H1 (cell line): ENCODE results near the gene ARHGEF26. TPM values are rescaled to one million over a fixed set of nuclear protein-coding genes. Genes with fewer than 3 reads are reported as not detected.

Experiments used
- CTCF ChIA-PET: fragments of 300-600 bp; sonication (Branson Sonifier 250); formaldehyde crosslinking; loops from one replicate; lab custom pipeline; 2021; ENCODE audit not compliant: partially characterized antibody; lab: Charles Lee
- POLR2A ChIA-PET: fragments of 300-600 bp; sonication (Branson Sonifier 250); formaldehyde crosslinking; loops from one replicate; lab custom pipeline; 2021; ENCODE audit warnings: inconsistent platforms; ENCODE audit not compliant: partially characterized antibody; lab: Charles Lee
- DNase-seq, 2 experiments: peaks; one replicate each; pipeline versions ENCODE4 v3.0.0 to v3.0.0-alpha.2; 2010 to 2022; ENCODE audit warnings: low spot score in 2 of 2, low read depth in 1 of 2, mixed read lengths in 1 of 2
- FAIRE-seq: peaks from 2 replicates; lab custom pipeline; 2011; peaks lifted over from hg19 to GRCh38; lab: Jason Lieb, UNC
- H2AFZ ChIP-seq: 2 replicates; pipeline ENCODE4 v1.8.1; 2012; ENCODE audit warnings: low read length, inconsistent platforms
- H2AK5ac ChIP-seq: 2 replicates; pipeline ENCODE4 v1.6.1; 2013; ENCODE audit warnings: low read depth, low read length
- H2BK120ac ChIP-seq: replicated peaks from 2 replicates; pipeline ENCODE3; 2013; ENCODE audit warnings: low read depth, low read length, inconsistent platforms
- H2BK12ac ChIP-seq: 2 replicates; pipeline ENCODE4 v1.6.1; 2013; ENCODE audit warnings: low read depth, low read length
- H2BK15ac ChIP-seq: 2 replicates; pipeline ENCODE4 v1.6.1; 2013; ENCODE audit warnings: low read length
- H2BK20ac ChIP-seq: 2 replicates; pipeline ENCODE4 v1.6.1; 2013; ENCODE audit warnings: low read length
- H2BK5ac ChIP-seq: 2 replicates; pipeline ENCODE4 v1.6.1; 2013; ENCODE audit warnings: low read depth, low read length
- H3K14ac ChIP-seq: 2 replicates; pipeline ENCODE4 v1.6.1; 2013; ENCODE audit warnings: inconsistent platforms; ENCODE audit not compliant: insufficient read length
- H3K18ac ChIP-seq: 2 replicates; pipeline ENCODE4 v1.6.1; 2013; ENCODE audit warnings: low read length; ENCODE audit errors: extremely low read depth
- H3K23ac ChIP-seq: 2 replicates; pipeline ENCODE4 v1.6.1; 2013; ENCODE audit warnings: inconsistent platforms; ENCODE audit not compliant: insufficient read length
- H3K23me2 ChIP-seq: 2 replicates; pipeline ENCODE4 v1.6.1; 2013; ENCODE audit warnings: low read depth, low read length
- H3K27ac ChIP-seq: 2 replicates; pipeline ENCODE4 v1.6.1; 2011; ENCODE audit warnings: low read depth, low read length, inconsistent platforms
- H3K27me3 ChIP-seq, 4 experiments: replicated peaks in 1 of 4; 1 replicate in 1 of 4; 2 replicates in 3 of 4; pipeline versions ENCODE4 v1.6.1 to v1.8.1; 2011 to 2013; ENCODE audit warnings: low read length in 3 of 4, mild to moderate bottlenecking in 3 of 4, inconsistent platforms in 2 of 4, mixed read lengths in 2 of 4, moderate library complexity in 1 of 4; ENCODE audit not compliant: control insufficient read depth in 3 of 4, insufficient read depth in 3 of 4; ENCODE audit errors: extremely low read depth in 1 of 4
- H3K36me3 ChIP-seq, 4 experiments: 2 replicates each; pipeline versions ENCODE4 v1.6.1 to v1.8.1; 2011 to 2013; ENCODE audit warnings: mild to moderate bottlenecking in 4 of 4, low read length in 3 of 4, moderate library complexity in 2 of 4, control low read depth in 1 of 4, inconsistent platforms in 1 of 4; ENCODE audit not compliant: insufficient read depth in 4 of 4, control insufficient read depth in 2 of 4
- H3K4ac ChIP-seq: replicated peaks from 2 replicates; pipeline ENCODE3; 2013; ENCODE audit warnings: low read length, low read depth, mixed read lengths, inconsistent platforms; ENCODE audit not compliant: insufficient read length
- H3K4me1 ChIP-seq, 4 experiments: replicated peaks in 1 of 4; 1 replicate in 1 of 4; 2 replicates in 3 of 4; pipeline versions ENCODE4 v1.6.1 to v1.8.1; 2011 to 2013; ENCODE audit warnings: low read length in 3 of 4, inconsistent platforms in 2 of 4, mixed read lengths in 1 of 4; ENCODE audit not compliant: insufficient read depth in 4 of 4, control insufficient read depth in 3 of 4
- H3K4me2 ChIP-seq, 2 experiments: 2 replicates each; pipeline versions ENCODE4 v1.6.1 to v1.8.1; 2011 to 2013; ENCODE audit warnings: low read depth in 2 of 2, low read length in 2 of 2, control low read depth in 1 of 2, inconsistent platforms in 1 of 2, mild to moderate bottlenecking in 1 of 2; ENCODE audit not compliant: insufficient read depth in 1 of 2
- H3K4me3 ChIP-seq, 4 experiments: fragments of 200-600, 300-600 bp in 1 of 4; sonication (generic), shearing (Covaris generic), sonication (Bioruptor Twin) in 1 of 4; 2 replicates each; pipeline versions ENCODE4 v1.5.1 to v1.8.1; 2011 to 2016; ENCODE audit warnings: low read length in 4 of 4, low read depth in 3 of 4, control low read depth in 2 of 4, inconsistent platforms in 2 of 4, mild to moderate bottlenecking in 2 of 4, mixed read lengths in 1 of 4, moderate library complexity in 1 of 4; ENCODE audit not compliant: insufficient read depth in 2 of 4; ENCODE audit errors: extremely low read depth in 1 of 4
- H3K56ac ChIP-seq: replicated peaks from 2 replicates; pipeline ENCODE3; 2013; ENCODE audit warnings: low read depth, mild to moderate bottlenecking, mixed read lengths, low read length, inconsistent platforms; ENCODE audit not compliant: insufficient read length
- H3K79me1 ChIP-seq: 2 replicates; pipeline ENCODE4 v1.6.1; 2013; ENCODE audit warnings: low read depth, low read length, control low read depth
- H3K79me2 ChIP-seq, 2 experiments: 2 replicates each; pipeline versions ENCODE4 v1.6.1 to v1.8.1; 2012 to 2013; ENCODE audit warnings: low read length in 2 of 2, mild to moderate bottlenecking in 2 of 2, inconsistent platforms in 1 of 2; ENCODE audit not compliant: insufficient read depth in 2 of 2, control insufficient read depth in 1 of 2
- H3K9ac ChIP-seq, 4 experiments: replicated peaks in 1 of 4; 1 replicate in 1 of 4; 2 replicates in 3 of 4; pipeline versions ENCODE4 v1.6.1 to v1.8.1; 2011 to 2013; ENCODE audit warnings: low read depth in 3 of 4, low read length in 3 of 4, control low read depth in 2 of 4, mild to moderate bottlenecking in 2 of 4, moderate library complexity in 2 of 4, inconsistent platforms in 1 of 4; ENCODE audit errors: extremely low read depth in 1 of 4
- H3K9me3 ChIP-seq, 2 experiments: 2 replicates each; pipeline versions ENCODE4 v1.6.1 to v1.8.1; 2012 to 2013; ENCODE audit warnings: mild to moderate bottlenecking in 2 of 2, moderate library complexity in 2 of 2, control low read depth in 1 of 2, inconsistent platforms in 1 of 2, low read depth in 1 of 2, low read length in 1 of 2, mixed read lengths in 1 of 2; ENCODE audit not compliant: insufficient read depth in 2 of 2
- H4K20me1 ChIP-seq, 2 experiments: replicated peaks in 1 of 2; 2 replicates each; pipeline versions ENCODE3 to v1.8.1; 2011 to 2013; ENCODE audit warnings: inconsistent platforms in 2 of 2, low read length in 2 of 2, mild to moderate bottlenecking in 1 of 2; ENCODE audit not compliant: insufficient read depth in 2 of 2, control insufficient read depth in 1 of 2
- H4K5ac ChIP-seq: 2 replicates; pipeline ENCODE4 v1.6.1; 2013; ENCODE audit warnings: low read length, low read depth, mixed read lengths, inconsistent platforms; ENCODE audit not compliant: insufficient read length
- H4K8ac ChIP-seq: 2 replicates; pipeline ENCODE4 v1.8.0; 2013; ENCODE audit warnings: mild to moderate bottlenecking, moderate library complexity, low read length, inconsistent platforms; ENCODE audit not compliant: insufficient read depth; ENCODE audit errors: extremely low read depth
- H4K91ac ChIP-seq: replicated peaks from 2 replicates; pipeline ENCODE3; 2013; ENCODE audit warnings: low read length, mixed read lengths, inconsistent platforms; ENCODE audit not compliant: insufficient read length
- ASH2L ChIP-seq: fragments of 200-600, 300-600 bp; sonication (generic); IDR thresholded peaks from one replicate; pipeline ENCODE4 v1.7.1; 2017; ENCODE audit warnings: low read length
- BRCA1 ChIP-seq: IDR thresholded peaks from 2 replicates; pipeline ENCODE4 v1.6.1; 2012; ENCODE audit warnings: low read depth, low read length, improper control_type of control experiment
- CBX8 ChIP-seq: fragments of 300-800, 300-1000 bp; sonication (generic); IDR thresholded peaks from 2 replicates; pipeline ENCODE4 v1.7.1; 2016; ENCODE audit warnings: low read depth, low read length, borderline replicate concordance
- CEBPB ChIP-seq: IDR thresholded peaks from 2 replicates; pipeline ENCODE4 v1.6.1; 2012; ENCODE audit warnings: low read depth, low read length
- CHD2 ChIP-seq: IDR thresholded peaks from 2 replicates; pipeline ENCODE4 v1.6.1; 2012; ENCODE audit warnings: low read length, improper control_type of control experiment
- CREB1 ChIP-seq: IDR thresholded peaks from 2 replicates; pipeline ENCODE4 v1.6.1; 2012; ENCODE audit warnings: inconsistent platforms
- EZH2 ChIP-seq: fragments of 200-600 bp; sonication (generic); IDR thresholded peaks from 2 replicates; pipeline ENCODE4 v1.7.1; 2012; ENCODE audit warnings: low read depth, mild to moderate bottlenecking, moderate library complexity, low read length, inconsistent platforms; ENCODE audit not compliant: severe bottlenecking
- JUN ChIP-seq: IDR thresholded peaks from 2 replicates; pipeline ENCODE4 v1.6.1; 2011; ENCODE audit warnings: low read depth, mild to moderate bottlenecking, improper control_type of control experiment, low read length
- KDM5A ChIP-seq: fragments of 200-600 bp; IDR thresholded peaks from 2 replicates; pipeline ENCODE4 v1.7.1; 2012; ENCODE audit warnings: mild to moderate bottlenecking, low read length, inconsistent platforms, mixed read lengths
- POLR2AphosphoS5 ChIP-seq: IDR thresholded peaks from 2 replicates; pipeline ENCODE4 v1.6.1; 2011; ENCODE audit warnings: low read depth, low read length
- RNF2 ChIP-seq: fragments of 200-900, 300-1000 bp; sonication (generic); IDR thresholded peaks from 2 replicates; pipeline ENCODE4 v1.7.1; 2016; ENCODE audit warnings: borderline replicate concordance, low read depth, mild to moderate bottlenecking, antibody characterized with exemption, low read length; ENCODE audit not compliant: poor library complexity, severe bottlenecking; ENCODE audit errors: missing control alignments
- RXRA ChIP-seq: IDR thresholded peaks from 2 replicates; pipeline ENCODE4 v1.6.1; 2011; ENCODE audit warnings: low read depth, mild to moderate bottlenecking, low read length, moderate library complexity; ENCODE audit not compliant: insufficient read depth
- SIX5 ChIP-seq: IDR thresholded peaks from 2 replicates; pipeline ENCODE4 v1.6.1; 2011; ENCODE audit warnings: mild to moderate bottlenecking, low read depth, low read length
- SP4 ChIP-seq: IDR thresholded peaks from 2 replicates; pipeline ENCODE4 v1.6.1; 2012; ENCODE audit warnings: low read length, inconsistent platforms
- TAF1 ChIP-seq: IDR thresholded peaks from 2 replicates; pipeline ENCODE4 v1.6.1; 2011; ENCODE audit warnings: mild to moderate bottlenecking, low read depth, low read length
- YY1 ChIP-seq: IDR thresholded peaks from 2 replicates; pipeline ENCODE4 v1.6.1; 2011; ENCODE audit warnings: low read depth, mild to moderate bottlenecking, low read length
- ZNF274 ChIP-seq: IDR thresholded peaks from 2 replicates; pipeline ENCODE4 v1.7.0; 2012; ENCODE audit warnings: low read length, borderline replicate concordance; ENCODE audit errors: extremely low read depth
- WGBS, 2 experiments: shearing (Covaris generic) in 1 of 2; methylation state at CpG; one replicate each; pipeline versions ENCODE4 v1.1.6 to v1.1.7; 2013 to 2015; ENCODE audit warnings: low lambda C conversion rate in 2 of 2, mixed read lengths in 2 of 2, inconsistent platforms in 1 of 2, low coverage in 1 of 2, missing lambda C conversion rate in 1 of 2; ENCODE audit not compliant: insufficient replicate concordance in 2 of 2, insufficient coverage in 1 of 2, insufficient read length in 1 of 2; ENCODE audit errors: extremely low coverage in 1 of 2, missing lambda C conversion rate in 1 of 2; 5-methylcytosine and 5-hydroxymethylcytosine counted together
- polyA plus RNA-seq, 7 experiments: library from polyadenylated mRNA; depleted of rRNA in 3 of 7; stranded (reverse) in 5 of 7; unstranded in 2 of 7; fragments of >200 nt in 5 of 7; fragments of 200-250 nt in 2 of 7; gene quantifications; 1 replicate in 5 of 7; 2 replicates in 1 of 7; 4 replicates in 1 of 7; pipeline versions ENCODE4 v1.2.1 to v1.2.3, GENCODE V29; 2011 to 2013; ENCODE audit warnings: missing spikeins in 2 of 7, mixed read lengths in 2 of 7
- total RNA-seq: library from RNA; stranded (reverse); fragmentation: NEBNext Ultra II Directional; extraction: Animal tissue kit (Norgen Biotek cat#: 25700); gene quantifications from 2 replicates; pipeline ENCODE4 v1.2.1, GENCODE V29; 2021

ARHGEF26 gene
- total and polyA plus RNA-seq, 2 of the 8 experiments (the other 6 are each of a cell fraction or from before 2014, with no cell fraction given): 3.1 to 15.6 TPM

GRCh38 chr3:154085071-154085470 is 36.1 kb upstream of the ARHGEF26 start:
- no peak overlapping the region for H3K4ac ChIP-seq
- H3K4me1 ChIP-seq: no peaks in the 10 kb centered on the region
- H3K18ac ChIP-seq: no peak overlapping the region
- no peaks in the 10 kb centered on the region for H3K79me2 ChIP-seq
- no peak overlapping the region for H4K8ac ChIP-seq
- no peak overlapping the region for H3K14ac ChIP-seq
- no peak overlapping the region for H2BK12ac ChIP-seq
- H4K91ac ChIP-seq: no peak overlapping the region
- no peak overlapping the region for H2BK15ac ChIP-seq
- H2AFZ ChIP-seq: no peak overlapping the region
- no peak overlapping the region for H3K56ac ChIP-seq
- no peak for DNase-seq
- CTCF ChIA-PET: interaction anchor here (0.8 to 2.6 kb wide), 3 partner anchors 17 to 168 kb away, joined by 3 to 6 read pairs (median 3); no protein-coding TSS in a partner anchor
- no peak overlapping the region for H3K4me2 ChIP-seq
- POLR2A ChIA-PET: no interaction called here
- no peak overlapping the region for H4K5ac ChIP-seq
- H3K4me3 ChIP-seq: no peak overlapping the region
- no peak overlapping the region for H2BK5ac ChIP-seq
- peaks cover 7 to 21% of the 10 kb centered on the region in 2 experiments; a peak in 3 of 4 replicates for H3K9me3 ChIP-seq
- H2BK20ac ChIP-seq: no peak overlapping the region
- no peak overlapping the region for H2AK5ac ChIP-seq
- no peaks in the 10 kb centered on the region for H3K36me3 ChIP-seq
- H3K27ac ChIP-seq: no peak overlapping the region
- no peaks in the 10 kb centered on the region for H4K20me1 ChIP-seq
- 82% methylated on average over 1 of the region's 1 CpG; no CpG with 5 or more reads in 1 of the 2 experiments for WGBS, 2 experiments
- H2BK120ac ChIP-seq: no peak overlapping the region
- H3K79me1 ChIP-seq: no peaks in the 10 kb centered on the region
- H3K23me2 ChIP-seq: no peaks in the 10 kb centered on the region
- H3K27me3 ChIP-seq: no peaks in the 10 kb centered on the region
- no peak overlapping the region for H3K23ac ChIP-seq
- H3K9ac ChIP-seq: no peak overlapping the region
- FAIRE-seq: no peak
- TF ChIP-seq CREB1 (no peak), CEBPB (no peak), BRCA1 (no peak), TAF1 (no peak), RNF2 (no peak), ASH2L (no peak), JUN (no peak), CBX8 (no peak), ZNF274 (no peak), SIX5 (no peak), SP4 (no peak), YY1 (no peak), KDM5A (no peak), CHD2 (no peak), POLR2AphosphoS5 (no peak), EZH2 (no peak), RXRA (no peak)
